ENCODE measurements around the gene FKBP10. TPM values are rescaled to one million over a fixed set of nuclear protein-coding genes. Genes with fewer than 3 reads are reported as not detected.
"Not testable (repeated sequence)": the region's sequence is repeated elsewhere in the genome, so short reads cannot be mapped to it uniquely, and the experiment has no call there.

The FKBP10 gene
- total and polyA plus RNA-seq, 4 donors, result 70.5 to 260 (median 156) TPM

- DNase-seq, result no peak
- Histone ChIP-seq H3K36me3 (ENCODE audit: control insufficient read depth in 1 of 2, insufficient read depth in 2 of 2, low read length in 1 of 2) (peaks cover 0 to 3% of the 10 kb centered on the region in 2 donors), H3K27ac (ENCODE audit: low read depth in 1 of 2, low read length in 2 of 2) (no peak overlapping the region), H3K4me1 (ENCODE audit: control insufficient read depth in 1 of 2, insufficient read depth in 2 of 2, low read length in 2 of 2) (no peaks in the 10 kb centered on the region), H3K27me3 (ENCODE audit: control insufficient read depth in 1 of 2, insufficient read depth in 2 of 2, low read length in 1 of 2) (no peaks in the 10 kb centered on the region), H3K9me3 (ENCODE audit: control insufficient read depth, low read length) (no peaks in the 10 kb centered on the region), H3K4me3 (ENCODE audit: low read length in 2 of 2) (no peak overlapping the region)
- 85 to 88% methylated on average over 17 of the region's 17 CpGs for WGBS, 2 donors
- ATAC-seq (ENCODE audit: low FRiP score), result no peak
- intact Hi-C loops (cut with DNase I), result no loop called here
These were observed 41.2 kb upstream of the FKBP10 start for GRCh38 chr17:41771389-41772206.

DNA sequence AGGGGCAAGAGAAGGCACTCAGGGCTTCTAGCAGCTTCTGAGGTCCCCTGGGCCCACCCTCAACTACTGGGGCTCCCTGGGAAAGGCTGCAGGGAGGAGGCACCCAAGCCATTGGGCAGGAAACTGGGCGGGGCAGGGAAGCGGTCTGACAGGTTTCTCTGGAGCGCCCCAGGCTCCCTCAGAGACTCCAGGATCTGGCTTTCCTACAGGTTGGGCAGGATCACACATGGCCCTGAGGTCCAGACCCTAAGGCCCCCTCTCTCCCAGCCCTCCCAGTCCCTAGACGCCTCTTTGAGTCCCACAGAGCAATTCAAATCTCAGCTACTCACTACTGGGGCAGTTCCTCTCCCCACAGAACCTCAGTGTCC lies 40.6 kb upstream of the FKBP10 start:
- WGBS, 2 donors, result 91 to 100% methylated on average over 4 of the region's 4 CpGs
- Histone ChIP-seq H3K36me3 (ENCODE audit: control insufficient read depth in 1 of 2, insufficient read depth in 2 of 2, low read length in 1 of 2) (peaks cover 0 to 3% of the 10 kb centered on the region in 2 donors), H3K27me3 (ENCODE audit: control insufficient read depth in 1 of 2, insufficient read depth in 2 of 2, low read length in 1 of 2) (no peaks in the 10 kb centered on the region), H3K9me3 (ENCODE audit: control insufficient read depth, low read length) (no peaks in the 10 kb centered on the region), H3K4me3 (ENCODE audit: low read length in 2 of 2) (no peak overlapping the region), H3K4me1 (ENCODE audit: control insufficient read depth in 1 of 2, insufficient read depth in 2 of 2, low read length in 2 of 2) (no peaks in the 10 kb centered on the region), H3K27ac (ENCODE audit: low read depth in 1 of 2, low read length in 2 of 2) (no peak overlapping the region)
- DNase-seq, result no peak
- ATAC-seq (ENCODE audit: low FRiP score), result no peak
- intact Hi-C loops (cut with DNase I), result no loop called here

DNA sequence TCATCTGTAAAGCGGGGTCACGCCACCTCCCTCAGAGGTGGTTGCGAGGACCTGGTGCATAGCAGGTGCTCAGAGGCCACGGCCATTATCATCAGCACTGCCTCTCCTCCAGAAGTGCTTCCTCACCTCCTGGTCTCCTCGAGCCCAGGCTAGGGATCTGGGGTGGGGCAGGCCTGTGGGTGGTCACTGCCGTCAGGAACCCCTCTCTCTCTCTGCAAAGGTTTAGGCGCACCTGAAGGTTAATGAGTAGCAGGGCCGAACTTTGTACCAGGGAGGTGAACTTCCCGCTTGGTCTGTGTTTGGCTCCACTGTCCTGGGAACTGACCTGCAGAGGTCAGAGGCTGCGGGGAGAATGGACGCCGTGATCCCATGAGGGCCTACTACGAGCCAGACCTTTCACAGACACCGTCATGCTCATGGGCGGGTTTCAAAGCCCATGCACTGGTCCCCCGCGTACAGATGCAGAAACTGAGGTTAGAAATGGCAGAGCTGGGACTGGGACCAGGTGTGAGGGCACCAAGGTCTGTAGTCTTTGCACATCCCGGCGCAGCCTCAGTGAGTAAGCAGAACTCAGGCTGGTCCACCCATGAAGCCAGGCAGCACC lies 40.1 kb upstream of the FKBP10 start:
- 91% methylated on average over 19 of the region's 19 CpGs for WGBS, 2 donors
- no peaks in the 10 kb centered on the region for H3K4me1 ChIP-seq (ENCODE audit: control insufficient read depth in 1 of 2, insufficient read depth in 2 of 2, low read length in 2 of 2)

DNA sequence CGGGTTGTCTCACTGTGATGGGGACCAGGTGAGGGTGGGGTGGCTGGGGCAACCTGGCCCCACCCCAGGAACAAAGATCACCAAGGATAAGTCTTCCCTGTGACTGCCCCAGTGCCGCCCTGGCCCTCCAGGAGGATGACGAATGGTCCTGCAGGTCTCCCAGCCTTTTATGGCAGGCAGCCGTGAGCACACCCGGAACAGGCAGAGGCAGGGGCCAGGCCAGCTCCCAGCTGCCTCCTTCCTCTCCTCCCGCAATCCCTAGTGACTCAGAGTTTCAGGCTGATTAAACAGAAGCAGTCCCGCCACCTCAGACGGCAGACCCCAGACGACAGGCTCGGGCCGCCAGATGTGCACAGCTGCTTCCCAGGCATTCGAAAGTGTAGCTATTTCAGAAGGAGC lies 39.6 kb upstream of the FKBP10 start:
- Histone ChIP-seq H3K4me1 (ENCODE audit: control insufficient read depth in 1 of 2, insufficient read depth in 2 of 2, low read length in 2 of 2) (no peaks in the 10 kb centered on the region), H3K36me3 (ENCODE audit: control insufficient read depth in 1 of 2, insufficient read depth in 2 of 2, low read length in 1 of 2) (peaks cover 0 to 3% of the 10 kb centered on the region in 2 donors), H3K27me3 (ENCODE audit: control insufficient read depth in 1 of 2, insufficient read depth in 2 of 2, low read length in 1 of 2) (no peaks in the 10 kb centered on the region), H3K9me3 (ENCODE audit: control insufficient read depth, low read length) (no peaks in the 10 kb centered on the region), H3K27ac (ENCODE audit: low read depth in 1 of 2, low read length in 2 of 2) (no peak overlapping the region), H3K4me3 (ENCODE audit: low read length in 2 of 2) (no peak overlapping the region)
- ATAC-seq (ENCODE audit: low FRiP score) (peak; percentile 13), DNase-seq (peak; percentile 79 to 86)
- 8 to 24% methylated on average over 12 of the region's 12 CpGs for WGBS, 2 donors
- intact Hi-C loops (cut with DNase I), result no loop called here

More for the DNA sequence above, 40.1 kb upstream of the FKBP10 start:
- Histone ChIP-seq H3K27me3 (ENCODE audit: control insufficient read depth in 1 of 2, insufficient read depth in 2 of 2, low read length in 1 of 2) (no peaks in the 10 kb centered on the region), H3K4me3 (ENCODE audit: low read length in 2 of 2) (no peak overlapping the region), H3K36me3 (ENCODE audit: control insufficient read depth in 1 of 2, insufficient read depth in 2 of 2, low read length in 1 of 2) (peaks cover 0 to 3% of the 10 kb centered on the region in 2 donors), H3K27ac (ENCODE audit: low read depth in 1 of 2, low read length in 2 of 2) (no peak overlapping the region), H3K9me3 (ENCODE audit: control insufficient read depth, low read length) (no peaks in the 10 kb centered on the region)
- intact Hi-C loops (cut with DNase I), result no loop called here
- DNase-seq, result no peak
- no peak for ATAC-seq (ENCODE audit: low FRiP score)

GRCh38 chr17:41773731-41774193 lies 39.0 kb upstream of the FKBP10 start:
- H3K27ac ChIP-seq (ENCODE audit: low read depth in 1 of 2, low read length in 2 of 2), result no peak overlapping the region
- H3K27me3 ChIP-seq (ENCODE audit: control insufficient read depth in 1 of 2, insufficient read depth in 2 of 2, low read length in 1 of 2), result no peaks in the 10 kb centered on the region
- DNase-seq, result no peak
- no peaks in the 10 kb centered on the region for H3K9me3 ChIP-seq (ENCODE audit: control insufficient read depth, low read length)
- no peak for ATAC-seq (ENCODE audit: low FRiP score)
- H3K4me1 ChIP-seq (ENCODE audit: control insufficient read depth in 1 of 2, insufficient read depth in 2 of 2, low read length in 2 of 2), result no peaks in the 10 kb centered on the region
- no peak overlapping the region for H3K4me3 ChIP-seq (ENCODE audit: low read length in 2 of 2)
- intact Hi-C loops (cut with DNase I), result no loop called here
- peaks cover 0 to 1% of the 10 kb centered on the region in 2 donors for H3K36me3 ChIP-seq (ENCODE audit: control insufficient read depth in 1 of 2, insufficient read depth in 2 of 2, low read length in 1 of 2)
- WGBS, 2 donors, result 61 to 75% methylated on average over 8 of the region's 8 CpGs

DNA sequence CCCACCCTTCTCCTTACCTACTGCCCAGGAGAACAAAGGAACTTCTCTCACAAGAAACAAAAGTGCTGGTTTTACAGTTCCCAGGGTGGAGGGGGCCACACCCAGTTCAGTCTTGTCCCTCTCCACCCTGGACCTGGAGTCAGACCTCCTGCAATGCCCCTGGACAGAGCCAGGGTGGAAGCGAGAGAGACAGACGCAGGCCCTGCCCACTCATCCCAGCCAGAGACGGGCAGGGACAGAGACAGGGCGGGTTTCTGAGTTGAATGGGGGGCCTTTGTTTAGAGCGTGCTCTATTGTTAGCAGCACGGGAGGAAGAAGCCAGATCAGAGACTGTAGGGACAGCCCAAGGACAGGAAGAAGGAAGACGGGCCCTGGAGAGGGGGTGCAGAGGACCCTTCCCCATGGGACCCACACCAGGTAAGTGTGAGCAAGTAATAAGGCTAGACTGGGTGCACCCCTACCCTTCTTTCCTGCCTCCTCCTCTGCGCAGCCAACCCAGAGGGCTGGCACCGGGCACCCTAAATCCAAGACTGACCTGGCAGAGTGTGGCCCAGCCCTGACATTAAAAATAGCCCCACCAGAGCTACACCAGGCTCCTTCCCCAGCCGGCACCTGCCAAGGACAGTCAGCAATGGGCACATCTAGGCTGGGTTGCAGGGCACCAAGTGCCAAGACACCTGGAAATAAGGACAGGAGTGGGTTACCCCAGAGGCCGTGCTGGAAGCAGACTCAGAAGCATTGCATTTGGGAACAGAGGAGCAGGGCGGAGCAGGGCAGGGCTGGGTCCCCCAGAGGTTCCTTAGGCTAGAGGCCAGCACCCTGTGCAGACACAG lies 37.2 kb upstream of the FKBP10 start:
- H3K36me3 ChIP-seq (ENCODE audit: control insufficient read depth in 1 of 2, insufficient read depth in 2 of 2, low read length in 1 of 2), result no peaks in the 10 kb centered on the region
- H3K27me3 ChIP-seq (ENCODE audit: control insufficient read depth in 1 of 2, insufficient read depth in 2 of 2, low read length in 1 of 2), result no peaks in the 10 kb centered on the region
- ATAC-seq (ENCODE audit: low FRiP score) (no peak), DNase-seq (no peak)
- H3K27ac ChIP-seq (ENCODE audit: low read depth in 1 of 2, low read length in 2 of 2), result no peak overlapping the region
- H3K4me1 ChIP-seq (ENCODE audit: control insufficient read depth in 1 of 2, insufficient read depth in 2 of 2, low read length in 2 of 2), result no peaks in the 10 kb centered on the region
- WGBS, 2 donors, result 85 to 88% methylated on average over 12 of the region's 12 CpGs
- intact Hi-C loops (cut with DNase I), result no loop called here
- H3K4me3 ChIP-seq (ENCODE audit: low read length in 2 of 2), result no peak overlapping the region
- H3K9me3 ChIP-seq (ENCODE audit: control insufficient read depth, low read length), result no peaks in the 10 kb centered on the region

DNA sequence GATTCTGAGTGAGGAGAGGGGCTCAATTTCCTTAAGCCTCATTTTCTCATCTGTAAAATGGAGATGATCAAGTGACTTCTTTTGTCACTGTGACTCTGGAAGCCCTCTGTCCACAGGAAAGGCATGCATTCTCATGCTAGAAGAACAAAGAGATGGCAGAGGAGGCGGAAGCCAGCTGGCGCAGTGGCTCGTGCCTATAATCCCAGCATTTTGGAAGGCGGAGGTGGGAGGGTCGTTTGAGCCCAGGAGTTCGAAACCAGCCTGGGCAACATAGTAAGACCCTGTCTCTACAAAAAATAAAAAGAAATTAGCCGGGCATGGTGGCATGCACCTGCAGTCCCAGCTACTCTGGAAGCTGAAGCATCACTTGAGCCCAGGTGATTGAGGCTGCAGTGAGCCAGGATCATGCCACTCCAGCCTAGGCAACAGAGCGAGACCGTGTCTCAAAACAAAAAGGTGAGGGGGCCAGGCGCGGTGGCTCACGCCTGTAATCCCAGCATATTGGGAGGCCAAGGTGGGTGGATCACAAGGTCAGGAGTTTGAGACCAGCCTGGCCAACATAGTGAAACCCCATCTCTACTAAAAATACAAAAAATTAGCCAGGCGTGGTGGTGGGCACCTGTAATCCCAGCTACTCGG lies 36.4 kb upstream of the FKBP10 start:
- WGBS, 2 donors, result 91 to 92% methylated on average over 14 of the region's 14 CpGs

DNA sequence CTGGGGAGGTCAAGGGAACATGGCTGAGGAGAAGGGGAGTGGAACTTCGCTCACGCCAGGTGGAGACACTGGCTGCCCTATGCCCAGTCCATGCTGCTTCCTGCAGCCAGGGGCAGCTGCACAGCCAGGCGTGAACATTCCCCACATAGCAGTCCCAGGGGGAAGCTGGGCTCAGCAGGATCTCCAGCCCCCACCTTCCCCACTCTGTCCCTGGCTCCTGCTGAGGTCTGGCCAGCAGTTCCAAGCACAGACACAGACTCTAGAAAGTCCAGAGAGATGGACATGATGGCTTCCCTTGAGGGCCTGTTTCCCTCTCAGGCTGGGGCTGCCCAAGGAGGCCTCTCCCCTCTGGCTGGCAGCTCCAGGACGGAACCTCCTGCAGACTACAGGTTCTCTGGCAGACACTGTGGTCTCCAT lies 35.6 kb upstream of the FKBP10 start:
- no peaks in the 10 kb centered on the region for H3K9me3 ChIP-seq (ENCODE audit: control insufficient read depth, low read length)
- no peaks in the 10 kb centered on the region for H3K36me3 ChIP-seq (ENCODE audit: control insufficient read depth in 1 of 2, insufficient read depth in 2 of 2, low read length in 1 of 2)
- DNase-seq (no peak), ATAC-seq (ENCODE audit: low FRiP score) (peak; percentile 59)
- no peak overlapping the region for H3K4me3 ChIP-seq (ENCODE audit: low read length in 2 of 2)
- intact Hi-C loops (cut with DNase I), result no loop called here
- H3K27ac ChIP-seq (ENCODE audit: low read depth in 1 of 2, low read length in 2 of 2), result peak overlapping the region in 1 of 2 donors; percentile 34
- 24 to 29% methylated on average over 4 of the region's 4 CpGs for WGBS, 2 donors
- H3K4me1 ChIP-seq (ENCODE audit: control insufficient read depth in 1 of 2, insufficient read depth in 2 of 2, low read length in 2 of 2), result no peaks in the 10 kb centered on the region
- H3K27me3 ChIP-seq (ENCODE audit: control insufficient read depth in 1 of 2, insufficient read depth in 2 of 2, low read length in 1 of 2), result no peaks in the 10 kb centered on the region

More for the DNA sequence above, 36.4 kb upstream of the FKBP10 start:
- H3K27me3 ChIP-seq (ENCODE audit: control insufficient read depth in 1 of 2, insufficient read depth in 2 of 2, low read length in 1 of 2); ATAC-seq (ENCODE audit: low FRiP score); intact Hi-C loops (cut with DNase I); H3K4me1 ChIP-seq (ENCODE audit: control insufficient read depth in 1 of 2, insufficient read depth in 2 of 2, low read length in 2 of 2); H3K4me3 ChIP-seq (ENCODE audit: low read length in 2 of 2); H3K9me3 ChIP-seq (ENCODE audit: control insufficient read depth, low read length); H3K27ac ChIP-seq (ENCODE audit: low read depth in 1 of 2, low read length in 2 of 2); H3K36me3 ChIP-seq (ENCODE audit: control insufficient read depth in 1 of 2, insufficient read depth in 2 of 2, low read length in 1 of 2); DNase-seq: not testable (repeated sequence)
